Measurements from ENCODE around the gene SARNP.
"Not testable (repeated sequence)": the region's sequence is repeated elsewhere in the genome, so short reads cannot be mapped to it uniquely, and the experiment has no call there.

SARNP gene

GRCh38 chr12:55797550-55797949 is 20.0 kb downstream of the SARNP start:
- in situ Hi-C loops (cut with MboI; ENCODE audit: low sequenced_read_pairs) = no loop called here

- in situ Hi-C loops (cut with MboI; ENCODE audit: low sequenced_read_pairs) = no loop called here
Observed at GRCh38 chr12:55797068-55797467, 20.5 kb downstream of the SARNP start.

GRCh38 chr12:55795950-55796349 is 21.6 kb downstream of the SARNP start:
- in situ Hi-C loops (cut with MboI; ENCODE audit: low sequenced_read_pairs) = no loop called here

GRCh38 chr12:55789893-55790292 is 27.6 kb downstream of the SARNP start:
- in situ Hi-C loops (cut with MboI; ENCODE audit: low sequenced_read_pairs) = no loop called here

- in situ Hi-C loops (cut with MboI; ENCODE audit: low sequenced_read_pairs) = no loop called here
Observed at GRCh38 chr12:55789171-55789570, 28.4 kb downstream of the SARNP start.

- in situ Hi-C loops (cut with MboI; ENCODE audit: low sequenced_read_pairs) = no loop called here
Observed at GRCh38 chr12:55788546-55788945, 29.0 kb downstream of the SARNP start.

- in situ Hi-C loops (cut with MboI; ENCODE audit: low sequenced_read_pairs) = no loop called here
Observed at GRCh38 chr12:55780685-55781084, 36.8 kb downstream of the SARNP start.

- in situ Hi-C loops (cut with MboI; ENCODE audit: low sequenced_read_pairs) = no loop called here
Observed at GRCh38 chr12:55777856-55778255, 39.7 kb downstream of the SARNP start.

GRCh38 chr12:55771736-55772135 is 45.8 kb downstream of the SARNP start:
- in situ Hi-C loops (cut with MboI; ENCODE audit: low sequenced_read_pairs) = no loop called here

- in situ Hi-C loops (cut with MboI; ENCODE audit: low sequenced_read_pairs) = no loop called here
Observed at GRCh38 chr12:55767156-55767555, 50.4 kb downstream of the SARNP start.

GRCh38 chr12:55765736-55766290 is 51.7 kb downstream of the SARNP start:
- in situ Hi-C loops (cut with MboI; ENCODE audit: low sequenced_read_pairs) = no loop called here

- in situ Hi-C loops (cut with MboI; ENCODE audit: low sequenced_read_pairs) = no loop called here
Observed at GRCh38 chr12:55762646-55763045, 54.9 kb downstream of the SARNP start.

GRCh38 chr12:55760663-55761062 is 56.9 kb downstream of the SARNP start:
- in situ Hi-C loops (cut with MboI; ENCODE audit: low sequenced_read_pairs) = no loop called here

- in situ Hi-C loops (cut with MboI; ENCODE audit: low sequenced_read_pairs) = not testable (repeated sequence)
Observed at GRCh38 chr12:55758575-55758974, 58.9 kb downstream of the SARNP start.

GRCh38 chr12:55757701-55758100 is 59.8 kb downstream of the SARNP start:
- in situ Hi-C loops (cut with MboI; ENCODE audit: low sequenced_read_pairs) = no loop called here

- in situ Hi-C loops (cut with MboI; ENCODE audit: low sequenced_read_pairs) = no loop called here
Observed at GRCh38 chr12:55755246-55755645, 62.3 kb downstream of the SARNP start.

- in situ Hi-C loops (cut with MboI; ENCODE audit: low sequenced_read_pairs) = no loop called here
Observed at GRCh38 chr12:55748230-55748993, 69.1 kb downstream of the SARNP start.

- in situ Hi-C loops (cut with MboI; ENCODE audit: low sequenced_read_pairs) = no loop called here
Observed at GRCh38 chr12:55746913-55747231, 70.7 kb downstream of the SARNP start.

- in situ Hi-C loops (cut with MboI; ENCODE audit: low sequenced_read_pairs) = no loop called here
Observed at GRCh38 chr12:55746174-55746912, 71.2 kb downstream of the SARNP start.

GRCh38 chr12:55745361-55746173 is 72.0 kb downstream of the SARNP start:
- in situ Hi-C loops (cut with MboI; ENCODE audit: low sequenced_read_pairs) = no loop called here

GRCh38 chr12:55744340-55745030 is 73.0 kb downstream of the SARNP start:
- in situ Hi-C loops (cut with MboI; ENCODE audit: low sequenced_read_pairs) = no loop called here

All from hTERT RPE-1 (cell line).